HT1080 (cell line): ENCODE results near the gene HOXC9. TPM values are rescaled to one million over a fixed set of nuclear protein-coding genes. Genes with fewer than 3 reads are reported as not detected.

ENCODE experiments used
- DNase-seq: peaks from one replicate; pipeline ENCODE4 v3.0.0-alpha.2; 2015; ENCODE audit warnings: low read depth
- total RNA-seq: library from RNA; depleted of rRNA; stranded (reverse); fragments of >200 nt; shearing (Covaris generic); gene quantifications from 2 replicates; pipeline ENCODE4 v1.2.3, GENCODE V29; 2014

Gene HOXC9
- total RNA-seq, 1 experiment from 2014 or later, result 12.2 TPM

GRCh38 chr12:54012631-54013409 is 12.9 kb downstream of the HOXC9 start:
- no peak for DNase-seq

DNA sequence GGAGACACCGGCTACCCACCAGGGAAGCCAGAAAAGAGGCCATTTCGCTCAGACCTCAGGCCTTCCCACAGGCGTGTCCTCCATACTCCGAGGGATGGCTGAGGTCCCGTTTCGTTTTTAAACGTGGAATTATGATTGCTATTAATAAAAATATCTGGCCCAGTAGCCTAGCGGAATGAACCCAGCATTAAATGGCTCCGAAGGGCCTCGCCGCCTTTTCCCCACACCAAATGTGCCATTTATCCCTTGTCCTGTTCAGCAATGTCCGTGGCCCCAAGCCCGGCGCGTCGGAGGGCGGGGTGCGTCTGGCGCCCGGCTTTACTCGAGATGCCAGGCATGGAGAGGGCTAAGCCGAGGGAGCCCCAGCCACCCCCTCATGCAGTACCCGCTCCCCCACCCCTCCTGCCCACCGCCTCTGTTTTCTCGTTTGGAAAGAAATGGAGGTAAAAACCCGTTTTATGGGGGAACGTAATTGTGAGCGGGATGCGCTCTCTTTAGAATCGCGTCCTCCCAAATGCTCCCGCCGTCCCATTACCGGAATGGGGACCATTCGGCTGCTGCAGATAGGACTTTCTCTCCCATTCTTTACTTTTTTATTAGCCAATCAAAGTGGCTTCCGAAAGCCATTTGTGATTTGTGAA is 14.5 kb downstream of the HOXC9 start:
- no peak for DNase-seq

DNA sequence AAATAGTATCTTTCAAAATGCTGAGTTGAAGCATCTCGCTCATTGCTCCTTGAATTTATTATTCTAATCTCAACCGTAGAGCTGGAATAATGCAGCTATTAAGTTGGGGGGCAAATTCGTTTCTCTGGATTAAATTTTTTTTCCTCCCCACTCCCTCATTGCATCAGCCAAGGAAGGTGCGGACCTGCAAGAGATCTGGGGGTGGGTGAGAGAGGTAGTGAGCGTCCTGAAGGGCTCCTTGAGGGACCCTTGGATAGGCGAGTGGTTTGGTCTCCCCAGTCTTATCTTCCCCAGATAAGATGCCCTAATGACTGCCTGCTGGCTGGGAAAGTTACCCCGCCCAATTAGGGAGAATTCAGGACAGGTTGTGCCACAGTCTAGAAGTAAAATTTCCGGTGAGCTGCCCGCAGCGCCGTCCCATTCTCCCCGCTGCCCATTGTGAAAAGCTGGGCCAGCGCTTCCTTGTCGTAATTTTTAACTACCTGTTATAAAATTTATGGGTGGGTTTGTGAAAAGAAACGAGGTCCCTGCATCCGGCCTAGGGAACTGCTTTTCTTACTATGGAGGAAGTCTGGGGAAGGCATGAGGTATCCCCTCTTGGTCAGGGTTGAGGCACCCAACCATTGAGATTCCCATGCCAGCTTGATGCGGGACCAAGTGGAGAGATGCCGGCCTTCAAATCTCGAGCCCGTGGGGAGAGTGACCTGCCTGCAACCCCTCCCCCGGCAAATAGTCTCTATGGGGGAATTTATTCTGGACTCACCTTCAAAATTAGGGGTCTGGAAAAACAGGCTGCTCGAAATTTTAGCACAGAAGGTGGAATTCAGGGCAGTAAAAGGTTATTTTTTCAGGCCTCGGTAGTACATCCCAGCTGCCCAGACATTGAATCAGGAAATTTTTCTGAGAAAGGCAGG is 15.3 kb downstream of the HOXC9 start:
- no peak for DNase-seq

DNA sequence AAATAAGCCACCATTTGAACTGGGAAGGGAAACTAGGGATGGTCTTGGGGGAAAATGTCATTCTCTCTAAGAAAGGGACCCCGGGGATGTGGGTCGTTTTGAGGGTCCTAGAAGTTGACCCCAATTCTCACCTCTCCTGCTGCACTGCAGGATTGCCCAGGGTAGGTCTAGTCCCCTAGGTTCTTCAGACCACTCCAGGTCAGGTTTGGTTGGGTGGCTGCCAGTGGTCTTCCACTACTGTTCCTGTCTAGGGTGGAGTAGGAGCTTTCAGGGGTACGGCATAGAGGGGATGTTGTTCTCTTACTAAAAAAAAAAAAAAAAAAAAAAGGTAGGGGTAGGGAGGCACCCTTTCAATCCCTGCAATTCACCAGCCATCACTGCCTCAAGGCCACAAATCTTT is 16.1 kb downstream of the HOXC9 start:
- no peak for DNase-seq

DNA sequence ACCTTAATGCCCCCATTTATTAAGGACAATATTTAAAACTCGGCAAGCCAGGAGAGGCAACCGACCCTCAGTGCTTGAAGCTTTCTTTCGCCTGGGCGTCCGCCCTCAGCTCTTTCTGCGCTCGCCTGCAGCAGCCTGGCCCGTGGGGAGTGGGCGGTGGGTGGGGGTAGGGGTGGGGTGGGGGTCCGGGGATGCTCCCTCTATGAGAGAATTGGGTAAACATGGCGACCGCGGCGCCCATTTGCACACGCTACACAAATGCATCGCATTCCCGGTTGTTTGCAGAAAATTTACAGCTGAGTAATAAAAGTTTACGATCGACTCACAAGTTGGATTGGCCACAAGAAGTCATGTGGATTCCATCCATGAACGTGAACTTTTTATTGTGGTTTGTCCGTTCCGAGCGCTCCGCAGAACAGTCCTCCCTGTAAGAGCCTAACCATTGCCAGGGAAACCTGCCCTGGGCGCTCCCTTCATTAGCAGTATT is 16.6 kb downstream of the HOXC9 start:
- DNase-seq, result peak; percentile 78

GRCh38 chr12:54017027-54017788 is 17.2 kb downstream of the HOXC9 start:
- DNase-seq, result peak; percentile 24

DNA sequence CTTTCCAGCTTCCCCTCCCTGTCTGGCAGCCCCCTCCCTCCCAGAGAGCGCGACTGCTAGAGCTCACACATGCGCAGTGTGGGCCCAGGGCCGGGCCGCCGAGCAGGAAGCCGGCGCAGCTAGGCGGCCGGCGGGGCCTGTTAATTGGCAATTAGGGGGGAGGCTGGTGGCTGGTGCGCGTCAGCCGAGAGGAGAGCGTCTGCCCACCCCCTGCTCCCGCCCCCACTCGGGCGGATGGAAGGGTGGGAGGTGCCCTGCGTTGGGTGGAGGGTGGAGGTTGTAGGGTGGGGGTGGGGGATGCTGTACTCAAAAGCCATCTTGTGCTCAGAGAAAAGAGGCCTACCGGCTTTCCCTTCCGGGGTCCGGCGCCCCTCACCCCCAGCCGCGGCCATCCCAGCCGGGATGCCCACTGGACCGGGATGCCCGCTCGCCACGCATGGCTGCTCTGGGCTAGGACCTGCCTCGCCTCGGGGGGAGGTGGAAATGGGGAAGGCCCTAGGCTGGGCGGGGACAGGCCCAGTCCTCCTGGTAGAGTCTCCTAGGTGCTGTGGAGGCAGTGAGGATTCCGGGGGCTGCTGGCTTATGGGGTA is 18.0 kb downstream of the HOXC9 start:
- peak; percentile 95 for DNase-seq

DNA sequence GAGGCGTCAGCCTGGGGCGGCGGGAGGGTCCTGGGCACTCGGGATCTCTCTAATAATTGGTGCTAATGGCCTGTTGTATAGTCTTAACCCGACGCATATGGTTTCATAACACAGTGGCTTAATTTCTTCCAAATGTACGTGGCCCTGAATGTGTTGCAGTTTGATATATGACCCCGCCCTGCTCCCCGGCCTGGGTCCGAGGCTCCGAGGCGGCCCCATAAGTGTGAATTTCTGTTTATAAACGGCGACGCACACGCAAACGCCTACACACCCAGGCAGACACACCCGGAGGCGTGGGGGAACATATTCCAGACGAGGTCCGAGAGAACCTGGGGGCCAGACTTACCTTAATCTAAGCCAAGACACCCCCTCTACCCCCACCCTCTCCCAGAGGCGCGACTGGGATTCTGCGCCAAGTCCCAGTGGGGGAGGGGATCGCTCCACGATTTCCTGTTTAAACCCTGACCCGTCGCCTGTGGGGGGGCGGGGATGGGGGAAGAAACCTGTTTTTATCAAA is 18.6 kb downstream of the HOXC9 start:
- peak; percentile 58 for DNase-seq

GRCh38 chr12:54019091-54019811 is 19.3 kb downstream of the HOXC9 start:
- DNase-seq, result no peak

GRCh38 chr12:54019924-54020590 is 20.1 kb downstream of the HOXC9 start:
- DNase-seq, result peak; percentile 38

GRCh38 chr12:54020591-54021405 is 20.8 kb downstream of the HOXC9 start:
- DNase-seq, result no peak

GRCh38 chr12:54021432-54022013 is 21.6 kb downstream of the HOXC9 start:
- DNase-seq, result no peak

DNA sequence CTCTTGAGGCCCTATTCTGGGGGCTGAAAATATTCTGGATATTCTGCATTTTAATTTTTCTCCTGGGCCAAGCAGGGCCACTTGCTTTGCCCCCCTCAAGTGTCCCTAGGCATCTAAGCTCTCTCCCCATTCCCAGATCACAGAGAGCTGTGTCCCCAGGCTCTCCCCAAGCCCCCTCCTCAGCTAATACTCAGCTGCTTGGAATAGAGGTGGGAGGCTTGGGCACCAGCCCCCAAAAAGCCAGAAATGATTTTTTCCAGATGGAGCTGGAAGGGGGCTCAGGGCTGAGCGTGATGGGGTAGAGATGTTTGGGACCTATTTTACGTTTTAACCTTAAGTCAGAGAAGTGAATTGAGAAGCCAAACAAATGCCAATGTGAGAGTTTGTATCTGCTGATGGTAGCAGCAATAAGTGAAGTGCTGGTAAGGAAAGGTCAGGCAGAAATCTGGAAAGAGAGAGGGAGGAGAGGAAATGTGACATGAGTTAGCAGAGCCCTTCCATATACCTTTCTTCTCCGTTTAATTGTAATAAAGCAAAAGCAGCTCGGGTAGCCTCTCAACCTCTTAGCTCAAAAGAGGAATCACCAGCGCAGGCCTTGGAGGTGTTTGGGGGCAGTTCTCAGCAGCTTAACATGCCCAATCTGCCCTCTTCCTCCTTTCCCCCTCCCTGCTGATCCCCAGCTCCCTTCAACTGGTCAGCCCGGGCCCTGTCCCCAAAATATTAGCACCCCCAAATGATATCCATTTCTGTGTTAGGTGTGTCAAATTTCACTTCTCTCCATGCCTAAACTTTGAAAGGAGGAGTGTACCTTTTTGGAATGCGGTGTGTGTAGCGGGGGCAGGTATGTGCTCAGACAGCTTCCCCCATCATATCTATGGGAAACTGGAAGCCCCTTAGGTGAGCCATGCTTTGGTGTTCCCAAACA is 23.3 kb downstream of the HOXC9 start:
- DNase-seq, result no peak

- no peak for DNase-seq
Measured at GRCh38 chr12:54024127-54024526, 24.2 kb downstream of the HOXC9 start.

DNA sequence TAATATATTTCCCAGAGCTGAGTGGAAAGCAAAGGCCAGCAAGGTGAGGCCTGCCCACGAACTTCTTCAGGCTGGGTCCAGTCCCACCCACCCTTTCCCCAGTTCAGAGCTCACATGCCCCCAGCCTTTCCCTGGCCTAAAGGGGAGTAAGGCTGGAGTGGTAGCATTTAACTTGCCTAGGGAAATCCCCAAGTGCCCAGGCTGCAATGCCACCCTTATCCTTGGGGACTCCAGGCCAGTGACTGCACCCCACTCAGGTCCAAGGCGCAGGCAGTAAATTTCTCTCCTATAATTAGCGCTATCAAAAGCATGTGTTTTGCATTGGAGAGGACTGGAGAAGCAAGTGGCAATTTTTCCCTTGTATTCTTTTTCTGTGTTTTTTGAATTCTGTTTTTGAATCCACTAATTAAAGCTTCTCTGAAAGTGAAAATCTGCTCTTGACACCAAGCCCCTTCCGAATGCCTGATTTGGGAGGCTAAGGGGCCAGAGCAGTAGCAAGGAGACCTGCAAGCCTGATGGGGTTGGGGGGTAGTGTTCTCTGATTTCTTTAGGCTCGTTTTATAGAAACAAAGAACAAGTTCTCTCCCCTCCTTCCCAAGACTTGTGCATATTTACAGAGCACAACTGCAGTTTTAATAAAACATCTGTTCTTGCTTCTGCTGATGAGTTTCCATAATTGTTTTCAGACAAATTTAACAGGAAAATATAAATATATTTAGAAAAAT is 24.8 kb downstream of the HOXC9 start:
- DNase-seq, result no peak
